ENCODE results near the gene SCUBE1.
A peak's percentile ranks its signal among the peaks of the same experiment; 100 is the strongest.

SCUBE1 gene

GRCh38 chr22:43187171-43188099 lies 155.7 kb downstream of the SCUBE1 start:
- peak; percentile 98 for DNase-seq

GRCh38 chr22:43186272-43187170 lies 156.7 kb downstream of the SCUBE1 start, which contains the start of gene TTLL12:
TSS of gene TTLL12 (minus strand) at chr22:43187134. CDS start at chr22:43187069, 65 bp downstream.
- peak; percentile 62 for DNase-seq

GRCh38 chr22:43185860-43186261 lies 157.3 kb downstream of the SCUBE1 start:
- no peak for DNase-seq

- no peak for DNase-seq
Observed at GRCh38 chr22:43183496-43184277, 159.5 kb downstream of the SCUBE1 start.

- no peak for DNase-seq
Observed at GRCh38 chr22:43182726-43183125, 160.4 kb downstream of the SCUBE1 start.

GRCh38 chr22:43182118-43182517 lies 161.1 kb downstream of the SCUBE1 start:
- DNase-seq: no peak

GRCh38 chr22:43181321-43182076 lies 161.7 kb downstream of the SCUBE1 start:
- no peak for DNase-seq

- DNase-seq: no peak
Observed at GRCh38 chr22:43180670-43181069, 162.5 kb downstream of the SCUBE1 start.

- no peak for DNase-seq
Observed at GRCh38 chr22:43179911-43180195, 163.3 kb downstream of the SCUBE1 start.

- no peak for DNase-seq
Observed at GRCh38 chr22:43179146-43179910, 163.8 kb downstream of the SCUBE1 start.

- DNase-seq: no peak
Observed at GRCh38 chr22:43177479-43177878, 165.7 kb downstream of the SCUBE1 start.

- no peak for DNase-seq
Observed at GRCh38 chr22:43176090-43176489, 167.1 kb downstream of the SCUBE1 start.

GRCh38 chr22:43174941-43175531 lies 168.1 kb downstream of the SCUBE1 start:
- no peak for DNase-seq

- no peak for DNase-seq
Observed at GRCh38 chr22:43173976-43174720, 169.0 kb downstream of the SCUBE1 start.

- no peak for DNase-seq
Observed at GRCh38 chr22:43173566-43173965, 169.6 kb downstream of the SCUBE1 start.

- no peak for DNase-seq
Observed at GRCh38 chr22:43172191-43172590, 171.0 kb downstream of the SCUBE1 start.

GRCh38 chr22:43171607-43172006 lies 171.6 kb downstream of the SCUBE1 start:
- DNase-seq: no peak

- no peak for DNase-seq
Observed at GRCh38 chr22:43171019-43171491, 172.1 kb downstream of the SCUBE1 start.

- DNase-seq: no peak
Observed at GRCh38 chr22:43170131-43170480, 173.1 kb downstream of the SCUBE1 start.

All from activated CD4-positive, alpha-beta T cell treated with anti-CD3 and anti-CD28 coated beads, Interleukin-2, Interleukin-6, amounts not matched to agents 100 ng/mL and 50 ng/mL, durations not matched to agents 16 hours and 8 hours (primary cell).